Measurements from ENCODE around the gene EPB41L4A. TPM values are rescaled to one million over a fixed set of nuclear protein-coding genes. Genes with fewer than 3 reads are reported as not detected.
"Not testable (repeated sequence)": the region's sequence is repeated elsewhere in the genome, so short reads cannot be mapped to it uniquely, and the experiment has no call there.

The EPB41L4A gene
- total RNA-seq, 1 experiment from 2014 or later: not detected

DNA sequence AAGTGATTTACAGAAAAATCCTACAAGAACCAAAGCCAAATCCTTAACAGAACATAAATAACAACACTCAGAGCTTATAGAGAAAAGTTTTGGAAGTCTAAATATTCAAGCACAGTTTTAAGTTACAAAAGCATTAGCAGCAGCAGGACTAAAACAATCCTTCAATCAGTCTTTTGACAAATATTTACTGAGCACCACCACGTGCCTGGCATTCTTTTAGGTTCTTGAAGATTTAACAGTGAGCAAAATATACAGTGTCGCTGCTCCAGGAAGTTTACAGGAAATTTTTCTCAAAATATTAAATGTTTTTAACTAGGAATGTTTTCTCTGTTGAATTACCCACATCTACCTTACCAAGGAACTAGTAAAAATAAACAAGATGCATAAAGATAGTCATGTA lies 11.4 kb downstream of the EPB41L4A start:
- in situ Hi-C loops (cut with HindIII; ENCODE audit: low sequenced_read_pairs): no loop called here
- no peak for DNase-seq (ENCODE audit: low spot score)

DNA sequence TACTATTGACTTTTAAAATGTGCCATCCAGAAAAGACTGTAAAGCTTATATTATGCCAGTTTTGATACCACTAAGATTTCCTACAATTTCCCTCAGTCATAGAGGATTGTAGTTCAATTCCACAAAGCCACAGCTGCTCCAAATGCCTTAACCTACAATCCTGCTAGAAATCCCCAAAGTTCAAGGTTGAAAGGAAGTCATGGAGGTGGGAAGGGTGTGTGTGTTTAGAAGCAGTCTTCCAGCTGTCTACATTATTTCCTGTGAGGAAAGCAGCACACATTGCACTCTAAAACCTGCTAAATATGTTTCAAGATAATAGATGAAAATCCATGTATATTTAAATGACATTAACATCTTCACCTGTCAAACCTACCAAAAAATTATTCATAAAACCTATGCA lies 11.8 kb downstream of the EPB41L4A start:
- no peak for DNase-seq (ENCODE audit: low spot score)
- in situ Hi-C loops (cut with HindIII; ENCODE audit: low sequenced_read_pairs): no loop called here

DNA sequence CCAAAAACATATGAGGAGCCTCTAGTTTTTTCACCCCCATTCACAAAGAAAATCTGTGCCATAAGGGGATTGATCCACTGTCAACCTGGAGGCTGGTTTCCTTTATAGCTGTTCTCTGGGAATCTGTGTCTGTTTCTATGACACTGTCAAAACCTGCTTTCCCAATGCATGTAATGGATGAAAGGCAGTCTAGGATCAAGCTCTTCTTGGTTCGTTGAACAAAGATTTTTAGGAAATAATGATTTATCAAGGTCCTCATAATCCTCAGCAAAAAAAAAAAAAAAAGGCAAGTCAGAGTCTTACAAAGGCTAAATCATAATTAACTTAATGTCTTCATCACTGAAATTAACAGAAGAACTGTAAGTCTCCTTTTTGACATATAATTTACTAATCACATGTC lies 16.0 kb downstream of the EPB41L4A start:
- DNase-seq (ENCODE audit: low spot score): no peak
- in situ Hi-C loops (cut with HindIII; ENCODE audit: low sequenced_read_pairs): no loop called here

DNA sequence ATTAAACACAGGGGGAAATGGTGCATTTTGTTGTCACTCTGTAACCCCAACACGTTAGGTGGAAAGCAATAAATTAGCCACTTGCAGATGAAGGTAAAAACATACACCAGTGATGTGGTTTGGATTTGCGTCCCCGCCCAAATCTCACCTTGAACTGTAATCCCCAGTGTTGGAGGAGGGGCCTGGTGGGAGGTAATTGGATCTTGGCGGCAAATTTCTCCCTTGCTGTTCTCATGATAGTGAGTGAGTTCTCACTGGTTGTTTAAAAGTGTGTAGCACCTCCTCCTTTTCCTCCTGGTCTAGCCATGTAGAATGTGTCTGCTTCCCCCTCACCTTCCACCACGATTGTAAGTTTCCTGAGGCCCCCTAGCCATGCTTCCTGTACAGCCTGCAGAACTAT lies 17.2 kb downstream of the EPB41L4A start:
- in situ Hi-C loops (cut with HindIII; ENCODE audit: low sequenced_read_pairs): no loop called here
- no peak for DNase-seq (ENCODE audit: low spot score)

DNA sequence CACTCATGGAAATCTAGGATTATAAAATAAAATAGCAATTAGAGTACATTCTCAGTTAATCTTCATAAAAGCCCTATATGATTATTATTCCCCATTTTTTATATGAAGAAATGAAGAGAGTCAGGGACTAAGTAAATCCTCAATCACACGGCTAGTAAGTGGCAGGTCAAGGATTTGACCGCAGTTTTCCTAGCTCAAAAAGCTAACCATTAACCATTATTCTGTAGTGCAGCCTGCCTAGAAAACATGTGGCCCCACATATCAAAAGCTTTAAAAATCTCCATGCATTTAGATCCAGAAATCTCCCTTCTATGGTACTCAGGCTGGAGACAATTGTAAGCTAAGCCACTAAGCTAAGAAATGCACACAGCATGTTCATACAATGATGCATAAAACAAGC lies 21.4 kb downstream of the EPB41L4A start:
- in situ Hi-C loops (cut with HindIII; ENCODE audit: low sequenced_read_pairs): no loop called here
- no peak for DNase-seq (ENCODE audit: low spot score)

DNA sequence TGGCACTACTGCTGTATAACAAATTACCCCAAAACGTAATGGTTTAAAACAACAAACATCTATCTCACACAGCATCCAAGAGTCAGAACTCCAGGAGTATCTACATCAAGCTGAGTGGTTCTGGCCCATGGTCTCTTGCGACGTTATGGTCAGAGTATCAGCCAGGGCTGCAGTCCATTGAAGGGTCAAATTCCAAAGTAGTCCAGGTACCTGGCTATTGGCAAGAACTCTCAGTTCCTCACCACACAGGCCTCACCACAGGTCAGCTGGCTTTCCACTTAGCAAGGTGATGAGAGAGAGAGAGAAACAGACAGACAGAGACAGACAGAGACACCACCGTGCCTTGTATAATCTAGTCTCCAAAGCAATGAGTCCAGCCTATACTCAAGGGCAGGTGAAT lies 22.6 kb downstream of the EPB41L4A start:
- in situ Hi-C loops (cut with HindIII; ENCODE audit: low sequenced_read_pairs): no loop called here
- no peak for DNase-seq (ENCODE audit: low spot score)

DNA sequence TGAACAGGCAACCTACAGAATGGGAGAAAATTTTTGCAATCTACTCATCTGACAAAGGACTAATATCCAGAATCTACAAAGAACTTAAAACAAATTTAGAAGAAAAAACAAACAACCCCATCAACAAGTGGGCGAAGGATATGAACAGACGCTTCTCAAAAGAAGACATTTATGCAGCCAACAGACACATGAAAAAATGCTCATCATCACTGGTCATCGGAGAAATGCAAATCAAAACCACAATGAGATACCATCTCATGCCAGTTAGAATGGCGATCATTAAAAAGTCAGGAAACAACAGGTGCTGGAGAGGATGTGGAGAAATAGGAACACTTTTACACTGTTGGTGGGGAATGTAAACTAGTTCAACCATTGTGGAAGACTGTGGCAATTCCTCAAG lies 23.8 kb downstream of the EPB41L4A start:
- in situ Hi-C loops (cut with HindIII; ENCODE audit: low sequenced_read_pairs): not testable (repeated sequence)

DNA sequence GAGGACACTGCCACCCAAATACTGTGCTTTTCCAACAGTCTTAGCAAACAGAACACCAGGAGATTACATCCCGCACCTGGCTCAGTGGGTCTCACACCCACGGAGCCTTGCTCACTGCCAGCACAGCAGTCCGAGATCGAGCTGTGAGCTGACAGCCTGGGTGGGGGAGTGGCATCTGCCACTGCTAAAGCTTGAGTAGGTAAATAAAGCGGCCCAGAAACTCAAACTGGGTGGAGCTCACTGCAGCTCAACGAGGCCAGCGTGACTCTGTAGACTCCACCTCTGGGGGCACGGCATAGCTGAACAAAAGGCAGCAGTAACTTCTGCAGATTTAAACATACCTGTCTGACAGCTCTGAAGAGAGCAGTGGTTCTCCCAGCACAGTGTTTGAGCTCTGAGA lies 28.8 kb downstream of the EPB41L4A start:
- in situ Hi-C loops (cut with HindIII; ENCODE audit: low sequenced_read_pairs): no loop called here
- no peak for DNase-seq (ENCODE audit: low spot score)

More for the DNA sequence above, 23.8 kb downstream of the EPB41L4A start:
- DNase-seq (ENCODE audit: low spot score): not testable (repeated sequence)

DNA sequence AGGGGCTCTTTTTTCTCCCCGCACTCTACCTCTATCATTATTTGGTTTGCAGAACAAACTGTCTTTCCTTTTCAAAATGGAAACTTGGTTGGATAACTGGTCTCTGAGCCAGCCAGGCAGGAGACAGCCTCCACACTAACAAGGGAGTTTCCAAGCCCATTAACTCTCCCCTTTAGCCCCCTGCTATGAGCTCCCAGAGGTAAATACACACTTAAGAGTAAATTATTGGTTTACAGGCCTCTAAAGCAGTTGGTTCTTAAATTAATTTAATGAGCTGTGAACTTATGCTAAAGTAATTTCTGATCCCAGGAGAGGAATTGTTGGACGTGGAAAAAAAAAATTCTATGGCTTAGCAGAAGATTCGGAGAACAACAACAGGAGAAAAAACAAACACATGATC lies 30.3 kb downstream of the EPB41L4A start:
- DNase-seq (ENCODE audit: low spot score): no peak
- in situ Hi-C loops (cut with HindIII; ENCODE audit: low sequenced_read_pairs): no loop called here

DNA sequence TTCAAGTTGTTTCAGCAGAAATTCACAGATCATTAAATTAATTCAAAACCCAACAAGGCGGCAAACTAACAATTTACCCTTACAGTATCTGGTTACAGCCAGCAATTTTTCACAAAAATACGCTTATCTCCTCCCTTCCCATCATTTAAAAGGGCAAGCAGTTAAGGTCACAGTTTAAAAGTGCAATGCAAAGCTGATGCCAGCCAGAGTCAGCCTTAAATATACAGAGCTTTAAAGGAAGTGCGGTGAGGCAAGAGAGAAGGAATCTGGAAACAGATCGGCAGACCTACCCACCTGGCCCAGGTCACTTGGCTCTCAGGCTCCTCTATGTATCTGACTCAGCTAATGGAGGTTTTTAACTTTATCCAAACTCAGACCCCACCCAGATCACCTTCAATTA lies 31.0 kb downstream of the EPB41L4A start:
- in situ Hi-C loops (cut with HindIII; ENCODE audit: low sequenced_read_pairs): no loop called here
- DNase-seq (ENCODE audit: low spot score): no peak

DNA sequence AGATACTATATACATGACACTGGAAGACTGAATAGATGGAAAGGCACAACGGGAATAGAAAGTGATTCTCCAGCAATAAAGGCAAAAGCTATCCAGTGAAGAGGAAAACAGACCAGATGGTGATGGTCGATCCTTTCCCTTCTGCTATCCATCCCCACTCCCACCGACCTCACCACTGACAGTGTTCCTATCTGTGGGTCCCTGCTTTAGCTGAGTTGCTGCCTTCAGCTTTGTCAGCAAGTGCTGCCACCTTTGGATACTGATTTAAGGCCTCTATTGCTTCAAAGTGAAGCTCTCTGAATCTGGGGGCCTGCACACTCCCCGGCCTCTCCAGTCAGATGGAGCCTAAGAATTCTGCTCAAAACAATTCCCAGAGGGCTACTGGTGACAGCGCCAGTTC lies 32.3 kb downstream of the EPB41L4A start:
- DNase-seq (ENCODE audit: low spot score): no peak
- in situ Hi-C loops (cut with HindIII; ENCODE audit: low sequenced_read_pairs): no loop called here

DNA sequence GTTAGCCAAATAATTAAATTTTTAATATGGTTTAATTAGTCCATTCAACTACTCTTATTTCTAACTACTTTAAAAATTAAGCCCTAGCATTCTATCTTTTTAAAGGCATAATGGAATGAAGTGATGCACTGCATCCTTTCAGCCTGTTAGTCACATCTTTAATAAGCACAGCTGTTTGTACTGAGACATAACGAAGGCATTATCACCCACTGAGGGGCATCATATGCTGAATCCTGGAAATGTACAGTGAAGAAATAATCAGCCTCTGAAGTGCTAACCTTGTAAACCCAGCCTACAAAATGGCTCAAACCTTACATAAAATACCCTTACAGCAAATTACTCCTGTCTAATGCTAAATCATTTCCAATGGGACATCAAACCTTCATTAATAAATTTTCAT lies 33.1 kb downstream of the EPB41L4A start:
- in situ Hi-C loops (cut with HindIII; ENCODE audit: low sequenced_read_pairs): no loop called here
- DNase-seq (ENCODE audit: low spot score): no peak

DNA sequence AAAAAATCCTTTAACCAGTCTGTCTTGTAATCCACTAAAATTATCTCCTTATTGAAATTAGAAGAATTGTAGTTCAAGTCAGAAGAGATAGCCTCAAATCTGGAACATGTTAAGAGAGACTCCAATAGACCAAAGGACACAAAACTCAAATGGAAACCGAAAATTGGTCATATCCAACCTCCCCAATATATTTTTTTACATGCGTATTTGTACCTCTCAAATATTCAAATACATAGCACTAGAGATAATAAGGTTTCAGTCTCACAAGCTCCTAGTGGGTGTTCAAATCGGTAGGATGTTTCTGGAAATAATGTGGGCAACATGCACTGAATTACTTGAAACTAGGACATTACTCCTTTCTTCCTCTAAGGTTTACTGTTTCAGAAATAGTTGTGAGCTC lies 33.5 kb downstream of the EPB41L4A start:
- in situ Hi-C loops (cut with HindIII; ENCODE audit: low sequenced_read_pairs): no loop called here
- DNase-seq (ENCODE audit: low spot score): no peak

DNA sequence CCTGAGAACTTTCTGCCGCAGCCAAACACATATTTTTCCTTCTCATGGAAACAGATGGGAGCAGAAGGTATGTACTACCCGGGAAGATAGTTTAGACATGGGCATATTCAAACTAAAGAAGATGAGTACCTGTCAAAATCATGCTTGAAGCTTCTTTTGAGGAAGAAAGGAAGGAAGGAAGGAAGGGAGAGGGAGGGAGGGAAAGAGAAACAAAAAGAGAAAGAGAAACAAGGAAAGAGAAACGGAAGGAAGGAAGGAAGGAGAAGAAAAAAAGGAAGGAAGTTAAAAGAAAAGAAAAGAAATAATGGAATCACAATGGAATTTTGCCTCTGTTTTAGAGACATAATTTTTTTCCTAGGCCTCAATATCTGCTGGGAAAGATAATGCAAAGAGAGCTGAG lies 34.6 kb downstream of the EPB41L4A start:
- DNase-seq (ENCODE audit: low spot score): no peak
- in situ Hi-C loops (cut with HindIII; ENCODE audit: low sequenced_read_pairs): no loop called here

DNA sequence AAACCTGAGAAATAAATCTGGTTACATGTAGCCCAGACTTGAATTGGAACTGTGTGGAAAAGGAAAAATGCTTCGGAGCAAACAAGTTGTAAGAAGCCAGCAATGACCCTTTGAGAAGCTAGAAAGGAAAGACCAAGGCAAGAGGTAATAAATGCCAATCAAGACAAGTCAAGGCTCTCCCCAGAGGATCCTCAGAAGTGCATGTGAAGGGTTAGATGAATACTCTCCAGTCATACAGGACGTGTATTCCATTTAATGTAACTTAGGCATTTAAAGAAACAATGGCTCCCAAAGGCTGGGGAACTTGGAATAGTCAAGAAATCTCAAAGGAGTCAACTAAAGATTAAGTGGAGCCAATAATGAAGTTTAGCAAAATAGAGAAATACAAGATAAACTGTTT lies 36.2 kb downstream of the EPB41L4A start:
- DNase-seq (ENCODE audit: low spot score): no peak
- in situ Hi-C loops (cut with HindIII; ENCODE audit: low sequenced_read_pairs): no loop called here

DNA sequence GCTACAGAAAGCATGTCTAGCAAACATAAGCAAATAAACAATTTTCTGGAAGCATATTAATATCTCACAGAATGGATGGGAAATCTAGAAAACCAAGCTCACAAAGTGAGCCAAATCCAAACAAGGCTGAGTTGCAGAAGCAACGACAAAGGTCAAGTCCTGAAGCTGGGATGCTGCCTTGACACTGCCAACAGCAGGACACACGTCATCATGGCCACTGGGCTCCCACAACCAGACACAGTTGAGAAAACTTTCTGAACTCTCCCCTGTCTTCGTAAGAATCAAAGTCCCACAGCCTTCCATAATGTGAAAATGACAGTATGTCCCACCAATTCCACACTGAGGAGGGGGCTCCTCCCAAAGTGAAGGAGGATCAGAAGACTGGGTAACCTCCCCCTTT lies 37.6 kb downstream of the EPB41L4A start:
- in situ Hi-C loops (cut with HindIII; ENCODE audit: low sequenced_read_pairs): no loop called here
- no peak for DNase-seq (ENCODE audit: low spot score)

DNA sequence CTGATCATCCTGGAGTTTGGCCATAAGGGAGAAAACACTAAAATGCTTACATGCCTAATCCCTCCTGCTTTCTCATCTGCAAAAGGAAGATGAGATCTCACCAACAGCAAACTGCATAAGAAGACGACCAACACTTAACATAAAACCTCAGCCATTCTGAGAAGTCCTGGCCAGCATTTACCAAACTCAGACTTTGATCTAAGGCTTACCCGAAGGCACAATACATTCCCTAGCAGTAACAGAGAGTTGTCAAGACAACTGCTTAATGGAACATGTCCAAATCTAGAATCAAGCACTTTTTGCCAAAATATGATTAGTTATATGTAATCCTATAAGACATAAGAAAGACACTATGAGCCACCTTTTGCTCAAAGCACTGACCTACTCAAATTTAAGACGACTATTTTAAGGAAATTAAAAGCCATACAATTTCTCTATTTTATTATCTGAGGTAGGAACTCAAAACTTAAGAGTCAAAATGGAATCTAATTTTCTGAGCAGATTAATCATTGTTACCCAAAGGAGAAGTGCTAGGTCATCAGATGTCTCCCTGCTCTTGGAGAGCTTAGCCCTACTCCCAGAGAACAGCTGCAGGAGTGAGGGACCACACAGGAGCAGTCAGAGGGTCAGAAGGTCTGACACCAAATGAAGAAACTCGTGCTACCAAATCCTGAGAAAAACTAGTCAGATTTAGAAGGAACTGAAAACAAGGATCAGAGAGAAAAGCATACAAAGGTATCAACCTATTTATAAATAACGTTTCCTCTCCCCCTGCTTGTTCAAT lies 39.3 kb downstream of the EPB41L4A start:
- in situ Hi-C loops (cut with HindIII; ENCODE audit: low sequenced_read_pairs): no loop called here
- DNase-seq (ENCODE audit: low spot score): no peak

DNA sequence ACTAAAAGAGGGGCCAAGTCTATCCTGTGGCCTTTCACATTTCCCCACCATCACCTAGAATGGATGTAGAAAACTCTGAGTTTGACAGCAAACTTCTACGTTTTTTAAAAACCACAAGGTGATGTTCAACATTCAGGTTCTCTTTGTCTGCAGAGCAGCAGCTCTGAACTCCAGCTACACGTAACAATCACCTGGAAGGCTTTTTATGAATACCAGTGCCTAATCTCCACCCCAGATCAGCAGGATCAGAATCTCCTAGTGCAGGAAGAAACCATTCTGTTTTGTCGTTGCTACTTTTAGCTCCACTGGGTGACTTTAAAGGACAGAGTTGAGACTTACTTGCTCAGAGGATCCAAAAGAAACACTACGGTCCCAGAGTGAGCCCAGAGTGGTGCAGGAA lies 44.3 kb downstream of the EPB41L4A start:
- in situ Hi-C loops (cut with HindIII; ENCODE audit: low sequenced_read_pairs): no loop called here
- no peak for DNase-seq (ENCODE audit: low spot score)

DNA sequence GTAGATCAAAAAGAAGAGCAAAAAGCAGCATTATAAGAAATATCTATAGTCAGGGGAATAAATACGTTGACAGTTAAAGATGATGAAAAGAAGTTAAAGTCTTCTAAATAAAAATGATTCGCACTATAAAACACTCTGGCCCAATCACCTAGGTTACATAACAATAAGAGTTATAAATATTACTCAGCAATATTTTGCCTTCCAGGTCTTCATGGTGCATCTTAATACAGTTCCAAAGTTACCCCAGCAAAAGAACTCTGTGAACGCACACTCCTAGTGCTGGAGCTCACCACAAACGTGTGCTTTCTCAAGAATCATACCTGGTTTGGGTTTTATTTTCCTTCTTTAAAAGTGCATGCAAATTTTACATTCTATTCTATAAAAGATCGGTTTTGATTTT lies 44.7 kb downstream of the EPB41L4A start:
- in situ Hi-C loops (cut with HindIII; ENCODE audit: low sequenced_read_pairs): no loop called here
- no peak for DNase-seq (ENCODE audit: low spot score)

DNA sequence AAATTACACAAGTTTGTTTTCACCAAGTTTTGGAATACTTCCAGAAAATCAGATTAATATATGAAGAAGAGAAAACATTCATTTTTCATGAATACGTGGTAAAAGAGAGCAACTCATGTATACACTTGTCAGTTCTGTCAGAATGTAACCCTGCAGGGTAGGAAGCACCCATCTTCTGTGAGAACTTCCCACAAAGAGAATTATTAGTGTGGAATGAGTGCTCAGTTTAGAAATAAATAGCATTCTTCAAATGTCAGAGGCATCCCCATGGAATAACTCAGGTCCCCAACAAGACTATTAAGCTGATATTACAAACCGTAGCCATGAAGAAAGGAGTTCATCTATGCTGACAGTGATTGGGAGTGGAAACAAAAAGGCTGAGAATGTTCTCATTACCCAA lies 45.2 kb downstream of the EPB41L4A start:
- in situ Hi-C loops (cut with HindIII; ENCODE audit: low sequenced_read_pairs): no loop called here
- DNase-seq (ENCODE audit: low spot score): no peak

DNA sequence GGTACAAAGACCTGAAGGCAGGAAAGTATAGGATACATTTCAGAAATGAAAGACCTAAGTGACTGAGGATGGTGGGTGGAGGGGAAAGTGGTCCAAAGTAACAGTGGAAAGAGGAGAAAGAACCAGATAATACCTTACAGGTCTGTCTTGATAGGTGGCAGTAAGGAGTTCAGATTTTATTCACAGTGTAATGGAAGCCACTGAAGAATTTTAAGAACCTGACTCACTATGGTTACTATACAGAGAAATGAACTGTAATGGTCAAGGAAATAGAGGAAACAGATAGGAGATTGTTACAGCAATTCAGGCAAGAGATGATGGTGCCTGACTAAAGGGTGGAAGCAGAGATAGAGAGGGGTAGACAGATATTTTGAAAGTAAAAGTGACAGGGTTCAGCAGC lies 46.5 kb downstream of the EPB41L4A start:
- in situ Hi-C loops (cut with HindIII; ENCODE audit: low sequenced_read_pairs): no loop called here
- DNase-seq (ENCODE audit: low spot score): no peak

DNA sequence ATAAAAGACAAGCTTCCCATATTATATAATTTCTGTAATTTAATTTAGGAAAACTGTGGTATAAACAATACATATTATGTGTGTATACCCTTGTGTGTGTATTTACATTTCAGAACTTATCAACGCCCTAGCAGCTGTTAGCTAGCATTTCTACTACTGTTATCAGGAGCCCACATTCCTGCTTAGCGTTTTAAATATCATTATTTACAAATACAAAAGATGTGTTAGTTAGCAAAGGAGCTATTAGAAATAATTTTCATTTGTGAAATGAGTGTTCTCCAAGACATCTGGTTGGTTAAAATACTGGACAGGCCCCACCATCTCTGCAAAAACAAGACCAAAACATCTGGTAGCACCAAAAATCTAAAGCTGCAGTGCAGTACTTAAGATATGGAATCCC lies 48.0 kb downstream of the EPB41L4A start:
- in situ Hi-C loops (cut with HindIII; ENCODE audit: low sequenced_read_pairs): no loop called here
- no peak for DNase-seq (ENCODE audit: low spot score)
